Effector CD8-positive, alpha-beta T cell (primary cell): ENCODE results near the gene PCDHGB6.
"Not testable (repeated sequence)": the region's sequence is repeated elsewhere in the genome, so short reads cannot be mapped to it uniquely, and the experiment has no call there.

ENCODE experiments used
- DNase-seq: peaks from one replicate; lab custom pipeline; 2025; lab: John Stamatoyannopoulos, UW

The PCDHGB6 gene

DNA sequence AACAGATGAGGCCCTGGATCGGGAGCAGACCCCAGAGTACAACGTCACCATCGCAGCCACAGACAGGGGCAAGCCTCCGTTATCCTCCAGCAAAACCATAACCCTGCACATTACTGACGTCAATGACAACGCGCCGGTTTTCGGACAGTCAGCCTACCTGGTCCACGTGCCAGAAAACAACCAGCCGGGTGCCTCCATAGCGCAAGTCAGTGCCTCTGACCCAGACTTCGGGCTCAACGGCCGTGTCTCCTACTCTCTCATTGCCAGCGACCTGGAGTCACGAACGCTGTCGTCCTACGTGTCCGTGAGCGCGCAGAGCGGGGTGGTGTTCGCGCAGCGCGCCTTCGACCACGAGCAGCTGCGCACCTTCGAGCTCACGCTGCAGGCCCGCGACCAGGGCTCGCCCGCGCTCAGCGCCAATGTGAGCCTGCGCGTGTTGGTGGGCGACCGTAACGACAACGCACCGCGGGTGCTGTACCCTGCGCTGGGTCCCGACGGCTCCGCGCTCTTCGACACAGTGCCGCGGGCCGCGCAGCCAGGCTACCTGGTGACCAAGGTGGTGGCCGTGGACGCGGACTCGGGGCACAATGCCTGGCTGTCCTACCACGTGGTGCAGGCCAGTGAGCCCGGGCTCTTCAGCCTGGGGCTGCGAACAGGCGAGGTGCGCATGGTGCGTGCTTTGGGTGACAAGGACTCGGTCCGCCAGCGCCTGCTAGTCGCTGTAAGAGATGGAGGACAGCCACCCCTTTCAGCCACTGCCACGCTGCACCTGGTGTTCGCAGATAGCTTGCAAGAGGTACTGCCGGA lies 11.5 kb downstream of the PCDHGB6 start:
- DNase-seq: no peak

GRCh38 chr5:141420855-141421488 lies 13.2 kb downstream of the PCDHGB6 start, which contains the start of gene PCDHGA11:
Gene PCDHGA11, plus strand, starts transcription at chr5:141421051. Its CDS starts 177 bp downstream, at chr5:141421228.
- DNase-seq: no peak

GRCh38 chr5:141421489-141421855 lies 13.7 kb downstream of the PCDHGB6 start:
- no peak for DNase-seq

DNA sequence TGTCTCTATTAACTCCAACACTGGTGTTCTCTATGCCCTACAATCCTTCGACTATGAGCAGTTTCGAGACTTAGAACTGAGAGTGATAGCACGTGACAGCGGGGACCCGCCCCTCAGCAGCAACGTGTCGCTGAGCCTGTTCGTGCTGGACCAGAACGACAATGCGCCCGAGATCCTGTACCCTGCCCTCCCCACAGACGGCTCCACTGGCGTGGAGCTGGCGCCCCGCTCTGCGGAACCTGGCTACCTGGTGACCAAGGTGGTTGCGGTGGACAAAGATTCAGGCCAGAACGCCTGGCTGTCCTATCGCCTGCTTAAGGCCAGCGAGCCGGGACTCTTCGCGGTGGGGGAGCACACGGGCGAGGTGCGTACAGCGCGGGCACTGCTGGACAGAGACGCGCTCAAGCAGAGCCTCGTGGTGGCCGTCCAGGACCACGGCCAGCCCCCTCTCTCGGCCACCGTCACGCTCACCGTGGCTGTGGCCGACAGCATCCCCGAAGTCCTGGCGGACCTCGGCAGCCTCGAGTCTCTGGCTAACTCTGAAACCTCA lies 15.0 kb downstream of the PCDHGB6 start:
- no peak for DNase-seq

- no peak for DNase-seq
These were observed 20.1 kb downstream of the PCDHGB6 start for GRCh38 chr5:141427783-141428426.

DNA sequence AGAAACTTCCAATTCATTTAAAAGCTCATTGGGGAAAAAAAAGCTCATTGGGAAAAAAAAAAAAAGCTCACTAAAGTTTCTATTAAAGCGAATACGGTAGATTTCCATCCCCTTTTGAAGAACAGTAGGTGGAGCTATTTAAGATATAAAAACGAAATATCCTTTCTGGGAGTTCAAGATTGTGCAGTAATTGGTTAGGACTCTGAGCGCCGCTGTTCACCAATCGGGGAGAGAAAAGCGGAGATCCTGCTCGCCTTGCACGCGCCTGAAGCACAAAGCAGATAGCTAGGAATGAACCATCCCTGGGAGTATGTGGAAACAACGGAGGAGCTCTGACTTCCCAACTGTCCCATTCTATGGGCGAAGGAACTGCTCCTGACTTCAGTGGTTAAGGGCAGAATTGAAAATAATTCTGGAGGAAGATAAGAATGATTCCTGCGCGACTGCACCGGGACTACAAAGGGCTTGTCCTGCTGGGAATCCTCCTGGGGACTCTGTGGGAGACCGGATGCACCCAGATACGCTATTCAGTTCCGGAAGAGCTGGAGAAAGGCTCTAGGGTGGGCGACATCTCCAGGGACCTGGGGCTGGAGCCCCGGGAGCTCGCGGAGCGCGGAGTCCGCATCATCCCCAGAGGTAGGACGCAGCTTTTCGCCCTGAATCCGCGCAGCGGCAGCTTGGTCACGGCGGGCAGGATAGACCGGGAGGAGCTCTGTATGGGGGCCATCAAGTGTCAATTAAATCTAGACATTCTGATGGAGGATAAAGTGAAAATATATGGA lies 22.7 kb downstream of the PCDHGB6 start, which contains the start of gene PCDHGA12:
Gene PCDHGA12, plus strand, starts transcription at position 176 of the 782 bp plus-strand sequence. Its CDS starts 253 bp downstream, at position 429.
- no peak for DNase-seq

DNA sequence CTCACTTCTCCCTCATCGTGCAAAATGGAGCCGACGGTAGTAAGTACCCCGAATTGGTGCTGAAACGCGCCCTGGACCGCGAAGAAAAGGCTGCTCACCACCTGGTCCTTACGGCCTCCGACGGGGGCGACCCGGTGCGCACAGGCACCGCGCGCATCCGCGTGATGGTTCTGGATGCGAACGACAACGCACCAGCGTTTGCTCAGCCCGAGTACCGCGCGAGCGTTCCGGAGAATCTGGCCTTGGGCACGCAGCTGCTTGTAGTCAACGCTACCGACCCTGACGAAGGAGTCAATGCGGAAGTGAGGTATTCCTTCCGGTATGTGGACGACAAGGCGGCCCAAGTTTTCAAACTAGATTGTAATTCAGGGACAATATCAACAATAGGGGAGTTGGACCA lies 23.5 kb downstream of the PCDHGB6 start:
- no peak for DNase-seq

DNA sequence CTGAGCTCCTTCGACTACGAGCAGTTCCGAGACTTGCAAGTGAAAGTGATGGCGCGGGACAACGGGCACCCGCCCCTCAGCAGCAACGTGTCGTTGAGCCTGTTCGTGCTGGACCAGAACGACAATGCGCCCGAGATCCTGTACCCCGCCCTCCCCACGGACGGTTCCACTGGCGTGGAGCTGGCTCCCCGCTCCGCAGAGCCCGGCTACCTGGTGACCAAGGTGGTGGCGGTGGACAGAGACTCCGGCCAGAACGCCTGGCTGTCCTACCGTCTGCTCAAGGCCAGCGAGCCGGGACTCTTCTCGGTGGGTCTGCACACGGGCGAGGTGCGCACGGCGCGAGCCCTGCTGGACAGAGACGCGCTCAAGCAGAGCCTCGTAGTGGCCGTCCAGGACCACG lies 24.5 kb downstream of the PCDHGB6 start:
- not testable (repeated sequence) for DNase-seq

GRCh38 chr5:141432726-141433125 lies 24.9 kb downstream of the PCDHGB6 start:
- not testable (repeated sequence) for DNase-seq

- no peak for DNase-seq
These were observed 26.2 kb downstream of the PCDHGB6 start for GRCh38 chr5:141434006-141434405.

- no peak for DNase-seq
These were observed 29.4 kb downstream of the PCDHGB6 start for GRCh38 chr5:141437221-141437620.

DNA sequence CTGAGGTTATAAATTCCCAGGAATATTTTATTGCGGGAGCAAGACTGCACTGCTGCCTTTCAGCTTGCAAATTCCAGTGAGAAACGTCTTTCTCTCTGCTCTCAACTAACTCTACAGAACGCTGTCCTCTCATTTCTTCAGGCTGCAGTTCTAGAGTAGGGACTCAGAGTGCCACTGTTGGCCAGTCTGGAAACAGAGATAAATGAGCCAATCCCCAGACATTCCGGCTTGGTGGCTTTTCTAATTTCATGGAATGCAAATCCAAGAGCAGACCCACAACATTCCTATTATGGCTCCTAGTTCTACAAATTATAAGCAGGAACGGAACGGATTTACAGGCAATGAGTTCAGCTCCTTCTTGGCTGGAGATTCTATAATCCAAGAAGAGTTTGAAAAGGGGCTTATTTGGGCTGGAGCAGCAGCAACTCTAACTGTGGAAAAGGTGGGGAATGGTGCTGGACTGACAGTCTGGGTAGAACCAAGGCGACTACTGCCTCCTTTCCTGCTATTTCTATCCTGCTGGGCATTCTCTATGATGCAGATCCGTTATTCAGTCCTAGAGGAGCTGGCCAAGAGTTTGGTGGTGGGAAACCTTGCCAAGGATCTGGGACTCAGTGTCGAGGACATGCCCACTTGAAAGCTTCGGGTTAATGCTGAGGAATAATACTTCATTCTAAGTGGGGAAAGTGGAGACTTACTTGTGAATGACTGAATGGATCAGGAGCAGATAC lies 31.8 kb downstream of the PCDHGB6 start:
- no peak for DNase-seq

DNA sequence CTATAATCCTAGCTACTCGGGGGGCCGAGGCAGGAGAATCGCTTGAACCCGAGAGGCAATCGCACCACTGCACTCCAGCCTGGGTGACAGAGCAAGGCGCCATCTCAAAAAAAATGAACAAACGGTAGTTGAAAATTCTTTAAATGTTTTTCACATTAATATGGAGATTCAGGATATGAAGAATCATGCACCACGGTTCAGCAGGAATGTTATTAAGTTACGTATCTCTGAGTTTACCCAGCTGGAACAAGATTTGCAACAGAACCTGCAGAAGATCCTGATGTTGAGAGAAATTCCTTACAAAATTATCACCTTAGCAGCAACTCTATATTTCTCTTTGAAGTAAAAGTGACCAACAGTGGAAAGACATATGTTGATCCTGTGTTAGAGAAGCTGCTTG lies 32.5 kb downstream of the PCDHGB6 start:
- DNase-seq: no peak

- no peak for DNase-seq
These were observed 33.9 kb downstream of the PCDHGB6 start for GRCh38 chr5:141441571-141442170.
